Left ventricle myocardium inferior (tissue), 1 donor: Measurements from ENCODE around the gene HDAC9. TPM values are rescaled to one million over a fixed set of nuclear protein-coding genes. Genes with fewer than 3 reads are reported as not detected.

Experiments
- DNase-seq: peaks from one replicate; pipeline ENCODE4 v3.0.0-alpha.2; 2020
- H3K27ac ChIP-seq: fragments of 200-600 bp; replicated peaks from 2 replicates; pipeline ENCODE4 v1.8.0; 2021
- H3K27me3 ChIP-seq: fragments of 200-600 bp; 2 replicates; pipeline ENCODE4 v1.8.0; 2021; ENCODE audit warnings: low read depth
- H3K36me3 ChIP-seq: fragments of 200-600 bp; 2 replicates; pipeline ENCODE4 v1.8.0; 2021
- H3K4me1 ChIP-seq: fragments of 200-600 bp; 2 replicates; pipeline ENCODE4 v1.8.0; 2021
- H3K4me3 ChIP-seq: fragments of 200-600 bp; 2 replicates; pipeline ENCODE4 v1.8.0; 2021; ENCODE audit warnings: mild to moderate bottlenecking, moderate library complexity
- H3K9me3 ChIP-seq: fragments of 200-600 bp; replicated peaks from 2 replicates; pipeline ENCODE4 v1.8.0; 2021
- CTCF ChIP-seq: fragments of 200-600 bp; IDR thresholded peaks from 2 replicates; pipeline ENCODE4 v1.8.0; 2021; ENCODE audit warnings: antibody characterized with exemption, mild to moderate bottlenecking, borderline replicate concordance
- intact Hi-C: fragments of 100-400 bp; cut with micrococcal nuclease; formaldehyde crosslinking; loops from one replicate; pipeline ENCODE4 v1.11.0; 2022
- total RNA-seq: library from RNA; stranded (reverse); fragmentation: NEBNext Ultra II Directional; extraction: Animal tissue kit (Norgen Biotek cat#: 25700); gene quantifications from one replicate; pipeline ENCODE4 v1.2.1, GENCODE V29; 2021
- donor health status: DM: no; HTN: yes; CAD: no; lungs with severe emphysema.

Gene HDAC9
- total RNA-seq, 1 donor from 2014 or later: 39.6 TPM

DNA sequence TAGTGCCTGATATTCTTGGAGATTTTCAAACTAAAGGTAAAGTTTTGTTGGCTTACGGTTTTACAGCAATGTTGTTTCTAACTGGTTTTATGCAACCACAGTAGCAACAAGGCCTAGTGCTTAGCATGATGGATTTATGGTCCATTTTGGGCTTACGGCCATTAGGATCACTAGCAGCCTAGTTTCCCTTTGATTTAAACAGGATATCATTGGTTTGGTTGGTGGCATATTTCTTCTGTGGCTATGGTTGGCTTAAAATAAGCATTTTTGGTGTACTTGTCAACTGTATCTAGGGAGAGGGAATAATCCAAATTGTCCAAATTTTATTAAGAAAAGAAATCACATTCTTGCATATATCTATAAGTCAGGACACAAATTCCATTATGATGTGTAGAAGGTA lies 194.0 kb downstream of the HDAC9 start:
- TF ChIP-seq CTCF: no peak
- no peak for DNase-seq
- Histone ChIP-seq H3K4me3 (no peak overlapping the region), H3K4me1 (no peaks in the 10 kb centered on the region), H3K27ac (no peak overlapping the region), H3K36me3 (no peaks in the 10 kb centered on the region), H3K9me3 (no peaks in the 10 kb centered on the region), H3K27me3 (no peaks in the 10 kb centered on the region)
- intact Hi-C loops: no loop called here

DNA sequence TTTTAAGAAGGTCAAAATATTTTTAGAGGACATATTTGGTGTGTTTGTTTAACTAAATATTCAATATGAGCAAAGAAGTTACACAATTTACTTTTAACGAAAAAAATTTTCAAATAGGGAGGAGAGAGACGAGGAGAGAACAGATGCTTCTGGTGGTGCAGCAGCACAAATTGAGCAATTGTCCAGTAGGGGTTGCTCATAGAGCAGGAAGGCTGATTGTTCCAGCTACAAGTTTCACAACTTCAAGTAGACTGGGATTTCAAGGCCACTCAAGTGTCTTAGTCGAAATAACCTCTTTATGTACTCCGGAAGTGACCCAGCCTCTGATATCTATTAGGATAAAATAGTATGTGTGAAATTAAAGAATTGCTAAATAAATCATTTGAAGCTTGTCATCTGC lies 197.9 kb downstream of the HDAC9 start:
- no peak overlapping the region for H3K27ac ChIP-seq
- TF ChIP-seq CTCF: peak; percentile 59
- H3K9me3 ChIP-seq: no peaks in the 10 kb centered on the region
- no peaks in the 10 kb centered on the region for H3K4me1 ChIP-seq
- intact Hi-C loops: no loop called here
- H3K27me3 ChIP-seq: no peaks in the 10 kb centered on the region
- H3K4me3 ChIP-seq: no peak overlapping the region
- H3K36me3 ChIP-seq: no peaks in the 10 kb centered on the region
- DNase-seq: no peak

GRCh38 chr7:18693816-18694215 lies 198.3 kb downstream of the HDAC9 start:
- Histone ChIP-seq H3K27ac (no peak overlapping the region), H3K27me3 (no peaks in the 10 kb centered on the region), H3K9me3 (no peaks in the 10 kb centered on the region), H3K36me3 (no peaks in the 10 kb centered on the region), H3K4me1 (no peaks in the 10 kb centered on the region), H3K4me3 (no peak overlapping the region)
- no peak for DNase-seq
- no peak for TF ChIP-seq CTCF
- intact Hi-C loops: no loop called here

- DNase-seq: no peak
- H3K27ac ChIP-seq: no peak overlapping the region
- no peaks in the 10 kb centered on the region for H3K9me3 ChIP-seq
- H3K4me1 ChIP-seq: no peaks in the 10 kb centered on the region
- H3K27me3 ChIP-seq: no peaks in the 10 kb centered on the region
- no peak for TF ChIP-seq CTCF
- H3K4me3 ChIP-seq: no peak overlapping the region
- no peaks in the 10 kb centered on the region for H3K36me3 ChIP-seq
- intact Hi-C loops: no loop called here
Measured at GRCh38 chr7:18694484-18694883, 198.9 kb downstream of the HDAC9 start.

- TF ChIP-seq CTCF: no peak
- Histone ChIP-seq H3K27ac (no peak overlapping the region), H3K4me1 (no peaks in the 10 kb centered on the region), H3K4me3 (no peak overlapping the region), H3K36me3 (no peaks in the 10 kb centered on the region), H3K27me3 (no peaks in the 10 kb centered on the region), H3K9me3 (no peaks in the 10 kb centered on the region)
- intact Hi-C loops: no loop called here
- DNase-seq: no peak
Measured at GRCh38 chr7:18694911-18695310, 199.4 kb downstream of the HDAC9 start.

DNA sequence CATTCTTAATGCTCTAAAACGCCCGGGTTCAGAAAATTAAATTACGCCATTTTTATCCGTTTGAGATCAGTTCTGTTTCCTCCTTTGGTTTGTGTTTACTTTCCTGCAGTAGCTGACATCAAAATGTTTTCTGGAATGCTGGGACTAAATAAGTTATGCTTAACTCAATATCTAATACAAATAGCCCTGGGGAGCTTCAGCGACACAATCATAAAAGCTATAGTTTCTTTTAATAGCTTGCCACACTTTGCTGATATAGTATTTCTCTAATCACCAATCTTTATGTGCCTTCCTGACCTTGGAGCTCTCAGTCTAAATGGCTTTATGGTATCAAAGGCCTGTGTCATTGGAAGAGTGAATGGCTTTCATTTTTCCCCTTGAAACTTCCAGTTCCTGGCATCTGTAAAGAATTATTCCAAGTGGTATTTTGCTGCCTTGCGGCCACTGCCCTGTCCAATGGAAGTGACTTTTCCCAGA lies 202.7 kb downstream of the HDAC9 start:
- no peak for DNase-seq
- Histone ChIP-seq H3K27me3 (no peaks in the 10 kb centered on the region), H3K4me3 (no peak overlapping the region), H3K36me3 (no peaks in the 10 kb centered on the region), H3K4me1 (peaks cover 1% of the 10 kb centered on the region), H3K27ac (no peak overlapping the region), H3K9me3 (no peaks in the 10 kb centered on the region)
- intact Hi-C loops: no loop called here
- no peak for TF ChIP-seq CTCF
